Measurements from ENCODE around the gene RAB11FIP4.

DNA sequence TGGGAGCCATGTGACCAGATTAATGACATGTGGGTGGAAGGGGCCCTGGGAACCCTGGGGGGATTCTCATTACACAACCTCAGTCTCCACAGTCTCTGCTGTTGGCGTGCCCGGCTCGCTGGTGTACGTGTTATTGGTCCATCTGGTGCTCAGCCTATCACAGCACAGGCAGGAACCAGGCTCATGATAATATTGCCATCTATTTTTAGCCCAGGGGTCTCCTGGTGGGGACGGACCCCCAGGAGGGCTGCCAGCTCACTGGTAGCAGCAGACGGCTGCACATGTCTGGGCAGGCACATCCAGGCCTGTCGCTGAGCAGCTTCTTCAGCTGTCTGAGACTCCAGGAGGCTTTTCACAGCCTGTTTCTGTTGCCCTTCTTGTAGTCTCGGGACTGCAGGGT is 123.8 kb downstream of the RAB11FIP4 start:
- no peak for TF ChIP-seq CTCF (IDR thresholded peaks at IDR 0.05; ENCODE audit: borderline replicate concordance, extremely low read depth, low read length, poor library complexity, severe bottlenecking)
- TF ChIP-seq EZH2 (IDR thresholded peaks at IDR 0.05; ENCODE audit: borderline replicate concordance, low read depth, low read length, severe bottlenecking) = no peak
